NCI-H2227 treated with DMSO at 0.1 percent for 48 hours (cell line): ENCODE measurements around the gene KLC1.
A peak's percentile ranks its signal among the peaks of the same experiment; 100 is the strongest.
"Not testable (repeated sequence)": the region's sequence is repeated elsewhere in the genome, so short reads cannot be mapped to it uniquely, and the experiment has no call there.

Source experiments
- DNase-seq: peaks from one replicate; lab custom pipeline; 2025; lab: John Stamatoyannopoulos, UW

The KLC1 gene

DNA sequence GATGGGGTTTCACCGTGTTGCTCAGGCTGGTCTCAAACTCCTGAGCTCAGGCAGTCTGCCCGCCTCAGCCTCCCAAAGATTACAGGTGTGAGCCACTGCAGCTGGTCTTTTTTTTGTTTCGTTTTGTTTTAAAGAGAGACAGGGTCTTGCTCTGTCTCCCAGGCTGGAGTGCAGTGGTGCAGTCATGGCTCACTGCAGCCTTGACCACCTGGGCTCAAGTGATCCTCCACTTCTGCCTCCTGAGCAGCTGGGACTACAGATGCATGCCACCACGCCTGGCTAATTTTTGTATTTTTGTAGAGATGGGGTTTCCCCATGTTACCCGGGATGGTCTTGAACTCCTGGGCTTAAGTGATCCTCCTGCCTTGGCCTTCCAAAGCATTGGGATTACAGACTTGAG, 62.6 kb downstream of the KLC1 start:
- not testable (repeated sequence) for DNase-seq

- no peak for DNase-seq
Measured at GRCh38 chr14:103692159-103692558, 63.1 kb downstream of the KLC1 start.

DNA sequence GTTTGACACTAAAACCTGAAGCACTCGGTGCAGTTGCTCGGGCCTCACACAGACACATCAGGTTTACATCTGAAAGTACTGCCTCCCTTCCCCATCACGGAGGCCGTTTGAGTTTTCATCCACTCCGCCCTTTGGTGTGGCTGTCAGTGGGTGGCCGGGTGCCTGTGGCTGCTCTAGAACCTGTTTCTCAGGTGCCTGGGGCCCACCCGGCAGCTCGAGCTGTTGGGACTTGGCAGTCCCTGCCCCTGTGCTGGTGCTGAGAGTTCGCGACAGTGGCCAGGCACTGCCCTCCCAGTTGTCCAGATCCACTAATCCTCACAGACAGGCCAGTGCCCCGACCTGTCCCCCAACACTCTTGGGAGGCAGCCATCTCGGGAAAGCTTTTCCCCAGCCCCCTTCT, 63.9 kb downstream of the KLC1 start:
- DNase-seq = no peak

GRCh38 chr14:103693515-103693914, 64.5 kb downstream of the KLC1 start:
- DNase-seq = no peak

GRCh38 chr14:103694572-103695026, 65.6 kb downstream of the KLC1 start:
- no peak for DNase-seq

DNA sequence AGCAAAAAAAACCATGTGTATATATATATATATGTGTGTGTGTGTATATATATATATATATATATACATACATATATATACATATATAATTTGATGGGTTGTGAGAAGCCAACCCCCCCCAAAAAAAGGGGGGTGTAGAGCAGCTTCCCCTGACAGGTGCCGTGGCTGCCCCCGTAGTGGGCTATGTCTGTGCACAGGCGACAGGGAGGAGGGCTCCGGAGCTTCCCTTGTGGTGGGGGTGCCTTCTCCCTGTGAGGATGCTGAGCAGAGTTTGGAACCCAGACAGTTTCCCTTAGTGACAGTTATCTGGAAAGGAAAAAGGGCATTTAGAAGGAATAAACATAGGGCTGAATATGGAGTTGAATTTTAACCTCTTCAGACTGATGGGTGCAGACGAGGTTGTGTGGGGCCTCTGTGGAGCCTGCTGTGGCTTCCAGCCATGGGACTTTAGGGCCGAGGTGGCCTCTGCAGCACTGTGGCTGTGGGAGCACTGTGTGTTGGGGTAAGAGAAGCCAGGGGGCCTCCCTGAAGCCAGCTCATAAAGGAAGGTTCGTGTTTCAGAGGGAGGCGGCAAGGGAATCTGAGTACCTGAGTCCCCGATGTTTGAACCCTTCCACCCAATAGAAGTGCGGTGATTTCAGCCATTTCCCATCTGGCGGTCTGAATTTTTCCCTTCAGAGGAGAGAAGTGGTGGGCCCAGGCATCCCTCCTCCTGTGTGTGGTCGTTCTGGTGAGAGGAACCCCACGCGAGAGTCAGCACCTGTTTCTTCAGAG, 66.5 kb downstream of the KLC1 start:
- DNase-seq = no peak

DNA sequence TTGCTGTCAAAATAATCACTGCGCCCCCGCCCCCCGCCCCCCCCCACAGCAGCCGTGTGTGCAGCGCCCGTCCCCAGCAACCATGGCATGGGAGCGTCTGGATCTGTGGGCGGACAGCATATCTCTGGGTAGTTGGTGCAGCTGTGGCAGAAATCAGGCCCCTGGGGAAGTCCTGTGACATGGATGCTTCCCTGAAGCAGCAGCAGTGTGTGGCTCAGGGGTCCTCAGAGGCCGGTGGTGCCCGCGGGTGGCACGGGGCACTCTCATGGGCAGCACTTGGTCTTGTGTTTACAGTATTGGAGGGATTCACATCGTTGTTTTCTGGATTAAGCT, 67.0 kb downstream of the KLC1 start:
- peak; percentile 16 for DNase-seq

GRCh38 chr14:103696466-103697071, 67.6 kb downstream of the KLC1 start:
- no peak for DNase-seq

- no peak for DNase-seq
Measured at GRCh38 chr14:103697206-103697602, 68.2 kb downstream of the KLC1 start.

DNA sequence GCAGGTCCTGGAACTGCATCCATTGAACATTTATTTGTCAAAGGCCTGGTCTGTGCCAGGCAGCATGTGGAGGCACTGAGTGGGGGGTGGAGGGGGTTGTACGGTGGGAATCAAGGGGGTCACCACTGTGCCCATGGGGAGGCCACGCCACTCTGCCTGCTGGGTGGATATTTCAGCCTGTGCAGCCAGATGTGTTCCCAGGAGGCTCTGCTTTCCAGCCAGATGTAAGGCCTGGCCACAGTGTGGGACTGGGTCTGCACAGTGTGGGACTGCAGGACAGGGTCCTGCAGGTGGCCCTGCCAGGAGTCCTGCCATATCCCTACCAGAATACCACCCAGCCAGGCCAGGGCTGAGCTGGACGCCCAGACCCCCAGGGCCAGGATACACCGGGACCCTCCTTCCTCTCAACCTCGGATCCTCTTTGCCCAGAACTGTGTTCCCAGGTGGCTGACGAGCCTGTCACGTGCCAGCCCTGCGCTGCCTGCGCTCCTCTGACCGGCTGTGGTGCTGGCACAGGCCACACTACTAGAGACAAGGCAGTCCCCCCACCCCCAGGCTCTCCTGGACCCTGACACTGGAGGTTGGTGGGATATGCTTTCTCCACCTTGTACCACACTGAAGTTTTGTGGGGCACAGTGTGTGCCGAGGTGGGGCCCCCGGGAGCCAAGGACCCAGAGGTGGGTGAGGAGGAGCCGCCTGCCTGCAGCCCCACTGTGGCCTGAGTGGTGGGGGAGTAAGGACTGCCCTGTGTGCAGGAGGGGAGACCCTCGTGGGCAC, 68.8 kb downstream of the KLC1 start:
- DNase-seq = no peak

GRCh38 chr14:103698380-103699260, 69.6 kb downstream of the KLC1 start:
- DNase-seq = no peak

DNA sequence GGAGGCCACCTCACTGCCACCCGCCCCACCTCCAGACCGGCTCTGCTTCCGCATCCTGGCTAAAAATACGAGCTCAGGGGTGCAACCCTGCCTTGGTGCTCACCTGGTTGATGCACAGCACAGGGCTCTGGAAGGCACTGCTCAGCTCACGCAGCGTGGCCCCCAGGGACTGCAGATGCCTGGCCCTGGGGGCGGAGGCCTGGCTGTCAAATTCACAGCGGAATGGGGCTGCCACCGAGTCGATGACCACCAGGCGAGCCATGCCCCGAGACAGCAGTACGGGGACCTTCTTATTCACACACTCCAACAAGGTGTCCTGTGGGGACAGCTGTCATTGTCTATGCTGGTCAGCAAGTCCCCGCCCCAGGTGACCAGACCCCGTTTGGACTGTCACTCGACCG, 70.2 kb downstream of the KLC1 start:
- DNase-seq = no peak

DNA sequence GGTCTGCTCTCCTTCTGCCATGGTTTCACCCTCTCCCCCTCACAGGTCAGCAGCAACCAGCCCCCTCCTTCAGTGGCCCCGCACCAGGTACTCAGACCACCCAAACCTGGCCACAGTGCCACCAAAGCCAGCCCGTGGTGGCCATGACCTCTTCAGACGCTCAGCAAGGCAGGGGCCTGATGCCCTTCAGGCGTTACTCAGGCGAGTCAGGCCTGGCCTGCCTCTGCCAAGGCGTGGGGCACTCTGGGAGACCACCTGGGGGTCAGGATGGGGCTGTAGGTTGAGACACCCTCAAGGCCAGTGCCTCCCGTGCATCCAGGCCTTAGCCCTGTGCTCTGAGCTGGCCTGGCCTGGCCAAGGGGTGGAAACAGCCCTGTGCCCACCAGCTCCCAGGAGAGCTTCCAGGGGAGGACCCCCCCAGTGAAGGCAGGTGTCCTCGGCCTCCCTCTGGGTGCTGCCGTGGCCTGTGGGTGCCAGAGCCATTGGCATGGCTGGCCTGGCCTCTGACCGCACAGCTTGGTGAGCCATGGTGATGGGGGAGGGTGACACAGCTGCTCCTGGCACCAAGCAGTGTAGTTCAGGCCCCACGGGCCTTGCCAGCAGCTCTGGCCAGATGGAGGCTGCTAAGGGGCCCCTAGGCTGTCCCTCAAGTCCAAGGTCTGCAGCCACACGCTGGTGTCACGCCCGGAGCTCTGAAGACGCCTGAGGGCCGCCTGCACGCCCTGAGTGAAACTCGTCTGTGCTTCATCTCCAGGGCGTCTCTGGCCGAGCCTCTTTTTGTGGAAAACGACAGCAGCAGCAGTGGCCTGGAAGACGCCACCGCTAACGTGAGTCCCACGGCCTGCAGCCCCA, 71.1 kb downstream of the KLC1 start:
- DNase-seq = no peak

GRCh38 chr14:103700753-103701490, 71.9 kb downstream of the KLC1 start:
- no peak for DNase-seq

DNA sequence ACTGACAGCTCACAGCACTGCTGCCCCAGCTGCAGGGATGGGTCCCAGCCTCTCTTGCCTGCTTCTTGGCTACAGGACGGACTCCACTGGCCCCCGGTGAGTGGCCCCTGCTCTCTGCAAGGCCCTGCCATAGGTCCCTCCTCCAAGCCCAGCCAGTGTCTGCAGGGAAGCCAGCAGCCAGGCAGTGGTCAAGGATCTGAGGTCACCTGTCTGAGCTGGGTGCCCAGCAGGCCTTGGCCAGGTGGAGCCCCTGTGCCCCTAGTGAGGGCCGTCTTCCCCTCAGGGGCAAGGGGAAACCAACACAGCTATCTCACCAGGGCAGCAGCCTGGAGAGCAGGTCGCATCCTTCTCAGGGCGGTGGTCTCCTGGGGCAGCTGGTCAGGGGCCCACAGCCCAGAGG, 73.1 kb downstream of the KLC1 start:
- no peak for DNase-seq

- no peak for DNase-seq
Measured at GRCh38 chr14:103702497-103703432, 73.8 kb downstream of the KLC1 start.

GRCh38 chr14:103703433-103704385, 74.7 kb downstream of the KLC1 start:
- no peak for DNase-seq

- no peak for DNase-seq
Measured at GRCh38 chr14:103704708-103705107, 75.7 kb downstream of the KLC1 start.
